BLaER1 treated with 17β-estradiol and CSF1 and Interleukin-3, amounts not matched to agents 10 nM and 100 nM (cell line): ENCODE measurements around the gene IFT22.
"Not testable (repeated sequence)": the region's sequence is repeated elsewhere in the genome, so short reads cannot be mapped to it uniquely, and the experiment has no call there.

Experiments used
- H3K27ac ChIP-seq, 11 experiments: shearing (Covaris generic); formaldehyde crosslinking; 2 replicates each; pipeline ENCODE4 v1.8.1; 2022
- H3K27me3 ChIP-seq, 11 experiments: shearing (Covaris generic); formaldehyde crosslinking; 2 replicates each; pipeline ENCODE4 v1.8.1; 2022
- H3K36me3 ChIP-seq, 11 experiments: shearing (Covaris generic); formaldehyde crosslinking; 2 replicates each; pipeline ENCODE4 v1.8.1; 2022
- H3K4me1 ChIP-seq, 10 experiments: shearing (Covaris generic); formaldehyde crosslinking; 2 replicates each; pipeline ENCODE4 v1.8.1; 2022
- H3K4me2 ChIP-seq, 11 experiments: shearing (Covaris generic); formaldehyde crosslinking; 2 replicates each; pipeline ENCODE4 v1.8.1; 2022
- H3K4me3 ChIP-seq, 10 experiments: shearing (Covaris generic); formaldehyde crosslinking; 2 replicates each; pipeline ENCODE4 v1.8.1; 2022
- H3K9ac ChIP-seq, 11 experiments: shearing (Covaris generic); formaldehyde crosslinking; 2 replicates each; pipeline ENCODE4 v1.8.1; 2022
- H3K9me3 ChIP-seq, 11 experiments: shearing (Covaris generic); formaldehyde crosslinking; replicated peaks in 1 of 11; 2 replicates each; pipeline ENCODE4 v1.8.1; 2022
- H4K20me1 ChIP-seq, 11 experiments: shearing (Covaris generic); formaldehyde crosslinking; 2 replicates each; pipeline ENCODE4 v1.8.1; 2022
- Cebpa-rat ChIP-seq, 11 experiments: shearing (Covaris generic); IDR thresholded peaks; 2 replicates each; pipeline ENCODE4 v1.8.1; 2022

The IFT22 gene

GRCh38 chr7:101362334-101363195, 41.0 kb upstream of the IFT22 start, which contains the start of gene COL26A1:
Gene COL26A1, plus strand, starts transcription at chr7:101362875. Its CDS starts 158 bp downstream, at chr7:101363033.
- Histone ChIP-seq H3K27ac (no peak within 1 kb of the TSS), H3K9ac (peak within 1 kb of the TSS in 8 of 11 experiments; percentile 28 to 58 (median 44); a peak in 8 of 22 replicates)

GRCh38 chr7:101357433-101357832, 35.8 kb upstream of the IFT22 start:
- no peaks in the 10 kb centered on the region for H3K9me3 ChIP-seq
- H3K36me3 ChIP-seq = no peaks in the 10 kb centered on the region
- H3K9ac ChIP-seq = no peak overlapping the region
- no peak for TF ChIP-seq Cebpa-rat (IDR thresholded peaks at IDR 0.05)
- no peaks in the 10 kb centered on the region for H4K20me1 ChIP-seq
- H3K4me1 ChIP-seq = peaks cover 0 to 21% (median 6%) of the 10 kb centered on the region in 10 experiments; a peak in 13 of 20 replicates
- H3K27ac ChIP-seq = no peak overlapping the region
- peaks cover 7 to 16% (median 8%) of the 10 kb centered on the region in 11 experiments for H3K27me3 ChIP-seq
- H3K4me2 ChIP-seq = no peak overlapping the region
- no peak overlapping the region for H3K4me3 ChIP-seq

More at GRCh38 chr7:101362334-101363195, 41.0 kb upstream of the IFT22 start, which contains the start of gene COL26A1:
- Histone ChIP-seq H3K36me3 (no peaks in the 10 kb centered on the region), H3K4me1 (peaks cover 0 to 10% (median 4%) of the 10 kb centered on the region in 10 experiments; a peak in 9 of 20 replicates), H3K27me3 (peaks cover 16 to 35% (median 23%) of the 10 kb centered on the region in 11 experiments), H3K4me3 (peak within 1 kb of the TSS in 7 of 10 experiments; percentile 32 to 52 (median 41); a peak in 9 of 20 replicates), H3K9me3 (no peaks in the 10 kb centered on the region), H3K4me2 (peak within 1 kb of the TSS; percentile 64 to 99 (median 80)), H4K20me1 (no peaks in the 10 kb centered on the region; a peak in 1 of 22 replicates)
- no peak for TF ChIP-seq Cebpa-rat (IDR thresholded peaks at IDR 0.05)

DNA sequence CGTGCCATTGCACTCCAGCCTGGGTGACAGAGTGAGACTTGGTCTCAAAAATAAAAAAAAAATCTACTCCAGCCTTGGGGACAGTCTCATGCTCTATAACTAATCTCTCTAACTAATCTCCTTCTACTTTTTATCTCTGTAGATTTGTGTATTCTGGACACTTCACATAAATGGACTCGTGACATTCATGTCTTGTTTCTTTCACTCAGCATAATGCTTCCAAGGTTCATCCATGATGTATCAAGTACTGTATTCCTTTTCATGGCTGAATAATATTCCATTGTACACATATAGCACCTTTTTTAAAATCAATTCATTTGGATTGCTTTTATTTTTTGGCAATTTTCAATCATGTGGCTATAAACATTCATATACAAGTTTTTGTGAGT, 31.3 kb upstream of the IFT22 start:
- Histone ChIP-seq H3K4me2 (peak overlapping the region in 4 of 11 experiments; percentile 22 to 63 (median 44); a peak in 5 of 22 replicates), H3K9me3 (no peaks in the 10 kb centered on the region), H3K27me3 (no peaks in the 10 kb centered on the region; a peak in 1 of 22 replicates), H3K4me3 (no peak overlapping the region), H3K4me1 (peaks cover 0 to 31% (median 17%) of the 10 kb centered on the region in 10 experiments; a peak in 16 of 20 replicates), H3K36me3 (no peaks in the 10 kb centered on the region), H3K9ac (no peak overlapping the region), H4K20me1 (no peaks in the 10 kb centered on the region), H3K27ac (peak overlapping the region in 3 of 11 experiments; percentile 25 to 58 (median 30); a peak in 3 of 22 replicates)
- no peak for TF ChIP-seq Cebpa-rat (IDR thresholded peaks at IDR 0.05)

DNA sequence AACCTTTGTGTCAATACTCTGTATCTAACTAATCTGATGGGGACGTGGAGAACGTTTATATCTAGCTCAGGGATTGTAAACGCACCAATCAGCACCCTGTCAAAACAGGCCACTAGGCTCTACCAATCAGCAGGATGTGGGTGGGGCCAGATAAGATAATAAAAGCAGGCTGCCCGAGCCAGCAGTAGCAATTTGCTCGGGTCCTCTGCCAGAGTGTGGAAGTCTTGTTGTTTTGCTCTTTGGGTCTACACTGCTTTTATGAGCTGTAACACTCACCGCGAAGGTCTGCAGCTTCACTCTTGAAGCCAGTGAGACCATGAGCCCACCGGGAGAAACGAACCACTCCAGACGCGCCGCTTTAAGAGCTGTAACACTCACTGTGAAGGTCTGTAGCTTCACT, 27.7 kb upstream of the IFT22 start:
- H3K36me3 ChIP-seq, H3K4me3 ChIP-seq, H3K4me2 ChIP-seq, H4K20me1 ChIP-seq, H3K9me3 ChIP-seq, H3K27me3 ChIP-seq, H3K9ac ChIP-seq, H3K27ac ChIP-seq: not testable (repeated sequence)
- peaks cover 0 to 26% (median 17%) of the 10 kb centered on the region in 10 experiments; a peak in 16 of 20 replicates for H3K4me1 ChIP-seq

- H4K20me1 ChIP-seq, H3K27ac ChIP-seq, H3K9ac ChIP-seq, H3K27me3 ChIP-seq, H3K9me3 ChIP-seq, H3K4me3 ChIP-seq, H3K36me3 ChIP-seq: not testable (repeated sequence)
- Histone ChIP-seq H3K4me2 (peak overlapping the region in 4 of 11 experiments; percentile 7 to 25 (median 12); a peak in 2 of 22 replicates), H3K4me1 (peaks cover 0 to 19% (median 13%) of the 10 kb centered on the region in 10 experiments; a peak in 15 of 20 replicates)
Observed at GRCh38 chr7:101348456-101349067, 26.9 kb upstream of the IFT22 start.

GRCh38 chr7:101347477-101347876, 25.9 kb upstream of the IFT22 start:
- H3K4me2 ChIP-seq = 0 out of 22 replicates have a peak overlapping the region, but pooled peaks of 1 of the 11 experiments have one; percentile 25
- no peak overlapping the region for H3K9ac ChIP-seq
- no peaks in the 10 kb centered on the region for H3K27me3 ChIP-seq
- no peaks in the 10 kb centered on the region for H3K9me3 ChIP-seq
- peaks cover 0 to 14% (median 9%) of the 10 kb centered on the region in 10 experiments; a peak in 15 of 20 replicates for H3K4me1 ChIP-seq
- no peaks in the 10 kb centered on the region for H3K36me3 ChIP-seq
- H4K20me1 ChIP-seq = no peaks in the 10 kb centered on the region
- H3K27ac ChIP-seq = no peak overlapping the region
- H3K4me3 ChIP-seq = no peak overlapping the region
- no peak for TF ChIP-seq Cebpa-rat (IDR thresholded peaks at IDR 0.05)

GRCh38 chr7:101342892-101343291, 21.3 kb upstream of the IFT22 start:
- no peak for TF ChIP-seq Cebpa-rat (IDR thresholded peaks at IDR 0.05)
- Histone ChIP-seq H3K36me3 (no peaks in the 10 kb centered on the region), H3K27ac (no peak overlapping the region), H3K9me3 (no peaks in the 10 kb centered on the region), H3K4me1 (peaks cover 0 to 3% (median 0%) of the 10 kb centered on the region in 10 experiments; a peak in 4 of 20 replicates), H4K20me1 (no peaks in the 10 kb centered on the region), H3K4me3 (no peak overlapping the region), H3K4me2 (no peak overlapping the region), H3K9ac (no peak overlapping the region), H3K27me3 (no peaks in the 10 kb centered on the region)

- Histone ChIP-seq H3K27me3 (no peaks in the 10 kb centered on the region), H3K4me1 (no peaks in the 10 kb centered on the region), H3K9ac (no peak overlapping the region), H4K20me1 (no peaks in the 10 kb centered on the region), H3K9me3 (no peaks in the 10 kb centered on the region), H3K4me3 (no peak overlapping the region), H3K4me2 (no peak overlapping the region), H3K36me3 (no peaks in the 10 kb centered on the region), H3K27ac (no peak overlapping the region)
- TF ChIP-seq Cebpa-rat (IDR thresholded peaks at IDR 0.05) = no peak
Observed at GRCh38 chr7:101340379-101340778, 18.8 kb upstream of the IFT22 start.

DNA sequence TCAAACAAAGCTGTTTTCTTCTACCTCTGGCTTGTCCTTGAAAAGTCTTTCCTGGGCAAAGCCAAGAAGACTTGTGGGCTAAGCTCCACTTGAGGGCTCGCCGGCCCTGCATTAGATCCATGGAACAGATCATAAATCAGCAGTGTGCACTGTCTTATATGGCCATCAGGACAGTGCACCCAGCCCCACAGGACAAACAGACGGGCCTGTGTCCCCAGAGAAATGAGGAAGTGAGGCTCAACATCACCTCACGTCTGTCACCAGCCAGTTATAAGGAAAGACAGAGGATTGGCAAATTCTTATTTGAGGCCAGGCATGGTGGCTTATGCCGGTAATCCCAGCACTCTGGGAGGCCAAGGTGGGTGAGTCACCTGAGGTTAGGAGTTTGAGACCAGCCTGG, 12.3 kb upstream of the IFT22 start:
- no peaks in the 10 kb centered on the region for H3K27me3 ChIP-seq
- H3K9ac ChIP-seq = no peak overlapping the region

More for the DNA sequence above, 12.3 kb upstream of the IFT22 start:
- no peaks in the 10 kb centered on the region for H4K20me1 ChIP-seq
- TF ChIP-seq Cebpa-rat (IDR thresholded peaks at IDR 0.05) = no peak
- H3K36me3 ChIP-seq = no peaks in the 10 kb centered on the region
- H3K4me3 ChIP-seq = no peak overlapping the region
- H3K4me1 ChIP-seq = no peaks in the 10 kb centered on the region
- H3K27ac ChIP-seq = no peak overlapping the region
- no peaks in the 10 kb centered on the region for H3K9me3 ChIP-seq
- H3K4me2 ChIP-seq = no peak overlapping the region
